ENCODE results near the gene CNTN6.

CNTN6 gene

GRCh38 chr3:1183320-1184048 lies 90.7 kb downstream of the CNTN6 start:
- no peak for DNase-seq

DNA sequence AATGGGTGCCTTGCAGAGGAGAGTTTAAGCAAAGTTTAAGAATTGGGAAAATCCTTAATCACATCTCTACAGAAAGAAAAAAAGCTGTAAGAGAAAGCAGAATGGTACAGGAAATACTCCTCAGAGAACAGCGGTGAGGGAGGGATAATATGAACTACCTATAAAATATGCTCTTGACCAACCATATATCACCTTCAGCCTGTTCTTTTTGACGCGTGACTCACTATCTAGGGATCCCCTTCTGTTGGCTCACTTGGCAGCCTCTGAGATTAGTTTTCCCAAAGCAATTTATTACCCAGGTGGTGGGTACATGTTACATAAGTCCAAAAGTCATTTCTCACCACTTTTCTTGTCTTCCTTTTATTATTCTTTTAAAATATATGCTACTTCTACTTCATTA lies 97.7 kb downstream of the CNTN6 start:
- no peak for DNase-seq

GRCh38 chr3:1191026-1191425 lies 98.2 kb downstream of the CNTN6 start:
- DNase-seq = no peak

- DNase-seq = no peak
These were observed 103.1 kb downstream of the CNTN6 start for GRCh38 chr3:1195947-1196346.

DNA sequence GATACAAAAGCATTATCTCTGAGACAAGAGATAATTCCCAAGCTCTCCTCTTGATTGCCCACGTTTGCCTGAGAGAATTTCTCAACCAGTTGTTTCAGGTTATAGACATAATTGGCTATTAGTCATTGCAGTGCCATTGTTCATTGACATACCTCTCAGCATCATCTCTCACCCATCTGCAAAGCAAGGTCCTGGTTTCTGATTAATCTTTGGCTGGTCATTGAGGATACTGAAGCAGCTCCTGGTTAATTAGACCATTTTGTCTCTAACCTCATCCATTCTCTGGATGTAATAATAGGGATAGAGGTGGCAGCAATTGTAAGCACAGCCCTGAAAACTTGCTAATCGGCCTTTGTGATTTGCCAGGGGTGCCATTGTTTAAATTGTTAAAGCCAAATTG lies 104.2 kb downstream of the CNTN6 start:
- no peak for DNase-seq

GRCh38 chr3:1200371-1200770 lies 107.5 kb downstream of the CNTN6 start:
- no peak for DNase-seq

GRCh38 chr3:1207904-1208303 lies 115.1 kb downstream of the CNTN6 start:
- DNase-seq = no peak

- no peak for DNase-seq
These were observed 122.1 kb downstream of the CNTN6 start for GRCh38 chr3:1214933-1215332.

DNA sequence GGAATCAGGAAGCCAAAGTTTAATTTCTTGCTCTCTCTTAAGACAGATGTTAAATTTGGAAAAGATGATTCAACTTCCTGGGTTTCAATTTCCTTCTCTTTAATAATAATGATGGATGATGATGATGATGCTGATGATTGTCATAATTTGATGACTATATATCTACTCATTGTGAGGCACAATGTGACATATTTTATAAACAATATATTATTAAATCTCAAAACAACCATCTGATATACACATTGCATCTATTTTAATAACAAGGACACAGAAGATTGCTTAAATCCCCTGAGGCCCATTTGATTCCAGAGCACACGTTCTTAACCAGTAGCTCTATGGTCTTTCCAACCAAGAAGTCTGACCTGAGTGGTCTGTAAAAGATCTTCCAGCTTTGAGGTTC lies 124.0 kb downstream of the CNTN6 start:
- DNase-seq = no peak

DNA sequence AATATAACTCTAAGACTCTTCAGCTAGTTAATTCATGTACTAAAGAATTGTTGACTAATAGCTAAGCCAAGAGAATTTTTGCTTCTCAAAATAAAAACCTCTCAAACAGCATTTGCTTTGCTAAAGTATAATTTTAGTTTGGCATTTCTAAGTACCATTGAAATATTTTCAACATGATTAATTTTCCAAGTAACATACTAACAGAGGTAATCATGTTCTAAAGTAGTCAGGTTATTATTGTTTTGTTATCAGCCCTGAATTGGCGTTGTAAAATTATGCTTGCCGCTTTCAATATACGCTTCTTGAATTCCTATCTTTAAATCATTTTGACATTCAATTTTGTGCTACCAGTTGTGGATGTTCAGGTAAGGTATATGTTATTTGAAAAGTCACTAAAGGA lies 134.3 kb downstream of the CNTN6 start:
- no peak for DNase-seq

GRCh38 chr3:1228289-1228688 lies 135.5 kb downstream of the CNTN6 start:
- no peak for DNase-seq

GRCh38 chr3:1230920-1231319 lies 138.1 kb downstream of the CNTN6 start:
- no peak for DNase-seq

GRCh38 chr3:1232276-1232675 lies 139.5 kb downstream of the CNTN6 start:
- DNase-seq = no peak

GRCh38 chr3:1235526-1236120 lies 142.8 kb downstream of the CNTN6 start:
- DNase-seq = no peak

DNA sequence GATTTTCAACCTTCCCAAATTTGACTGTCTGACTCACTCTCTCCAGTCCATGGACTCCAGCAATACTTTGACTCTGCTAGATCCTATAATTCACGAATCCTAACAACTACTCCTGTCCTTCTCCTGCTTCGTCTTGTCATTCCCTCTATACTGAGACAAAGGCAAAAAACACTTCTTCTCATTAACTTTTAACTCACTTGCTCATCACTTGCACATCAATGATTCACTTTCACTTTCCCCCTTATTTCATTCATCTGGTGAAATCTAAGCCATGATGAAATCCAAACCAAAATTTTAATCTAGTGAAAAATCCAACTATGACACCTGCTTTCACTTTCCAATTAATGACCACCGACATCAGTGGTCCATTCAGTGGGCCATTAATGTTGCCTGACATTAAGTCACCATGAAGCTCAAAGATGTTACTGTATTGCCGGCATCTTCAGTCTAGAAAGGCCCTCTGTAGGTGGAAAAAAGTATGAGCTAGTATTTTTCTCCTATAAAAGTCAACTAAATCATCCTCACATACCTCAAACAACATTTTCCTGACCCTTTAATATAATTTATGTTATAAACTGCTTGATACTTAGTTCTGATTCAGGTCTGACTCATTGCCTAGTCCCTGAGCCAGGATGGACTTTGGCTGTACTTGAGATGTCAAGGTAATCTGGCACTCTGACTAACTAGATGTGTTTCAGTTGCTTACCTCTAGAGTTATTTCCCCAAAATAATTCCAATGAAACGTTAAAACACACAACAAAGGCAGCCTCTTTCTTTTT lies 158.6 kb downstream of the CNTN6 start:
- no peak for DNase-seq

- no peak for DNase-seq
These were observed 159.2 kb downstream of the CNTN6 start for GRCh38 chr3:1252061-1252430.

GRCh38 chr3:1262246-1262645 lies 169.4 kb downstream of the CNTN6 start:
- DNase-seq = no peak

GRCh38 chr3:1263121-1263520 lies 170.3 kb downstream of the CNTN6 start:
- no peak for DNase-seq

GRCh38 chr3:1269808-1270207 lies 177.0 kb downstream of the CNTN6 start:
- no peak for DNase-seq

DNA sequence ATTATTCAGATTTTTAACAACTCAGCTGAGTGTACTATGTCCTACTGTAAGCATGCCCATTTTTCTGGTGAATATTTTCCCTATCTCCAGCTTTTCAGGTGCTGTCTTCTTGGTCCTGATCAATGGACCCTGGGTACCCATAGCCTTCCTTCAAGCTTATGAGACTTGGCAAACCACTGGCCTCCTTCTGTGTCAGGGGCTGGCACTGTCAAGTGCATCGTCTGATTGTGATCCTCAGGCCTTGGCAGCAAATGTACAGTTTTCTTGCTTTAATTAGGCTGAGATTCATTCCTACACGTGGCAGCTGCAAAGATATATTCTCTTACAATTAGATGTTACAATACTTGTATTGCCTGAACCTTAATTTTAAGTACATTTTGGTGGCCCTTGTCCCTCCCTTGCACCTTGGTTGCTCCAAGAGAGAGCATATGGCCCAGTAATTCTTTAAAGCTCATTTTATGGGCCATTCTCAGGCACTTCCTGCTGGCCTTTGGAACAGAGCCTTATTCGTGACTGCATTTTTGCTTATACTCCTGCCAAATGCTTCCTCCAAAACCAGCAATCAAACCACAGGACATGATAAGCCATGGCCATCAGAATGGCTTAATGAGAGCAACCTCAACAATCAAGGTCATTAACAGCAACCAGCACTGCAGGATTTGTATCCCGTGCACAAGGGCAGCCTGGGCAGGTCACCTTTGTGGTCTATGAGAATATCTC lies 179.9 kb downstream of the CNTN6 start:
- DNase-seq = no peak

GRCh38 chr3:1275495-1275894 lies 182.7 kb downstream of the CNTN6 start:
- no peak for DNase-seq

- DNase-seq = no peak
These were observed 195.0 kb downstream of the CNTN6 start for GRCh38 chr3:1287815-1288214.

- no peak for DNase-seq
These were observed 196.1 kb downstream of the CNTN6 start for GRCh38 chr3:1288805-1289494.

All from CD4-positive, alpha-beta T cell treated with Interleukin-6 for 4 hours (primary cell).